Neural progenitor cell (in vitro differentiated cells): ENCODE data around the gene CEACAM16. TPM values are rescaled to one million over a fixed set of nuclear protein-coding genes. Genes with fewer than 3 reads are reported as not detected.

ENCODE experiments used
- DNase-seq: peaks from one replicate; pipeline ENCODE4 v3.0.0-alpha.2; 2016; ENCODE audit warnings: low spot score
- H2AFZ ChIP-seq: fragments of 200-600 bp; sonication (generic); replicated peaks from 2 replicates; pipeline ENCODE4 v1.6.1; 2016; ENCODE audit warnings: antibody characterized with exemption
- H3F3A ChIP-seq: fragments of 200-600 bp; sonication (generic); 2 replicates; pipeline ENCODE4 v1.6.1; 2016; ENCODE audit warnings: antibody characterized with exemption, low read depth
- H3K27ac ChIP-seq: fragments of 200-600 bp; sonication (generic); 2 replicates; pipeline ENCODE4 v1.5.1; 2016; ENCODE audit warnings: mild to moderate bottlenecking
- H3K27me3 ChIP-seq: fragments of 200-600 bp; sonication (generic); 2 replicates; pipeline ENCODE4 v1.6.1; 2016; ENCODE audit warnings: mild to moderate bottlenecking, moderate library complexity
- H3K36me3 ChIP-seq: fragments of 200-600 bp; sonication (generic); 2 replicates; pipeline ENCODE4 v1.5.1; 2016
- H3K4me1 ChIP-seq: fragments of 200-600 bp; sonication (generic); 2 replicates; pipeline ENCODE4 v1.6.1; 2016; ENCODE audit warnings: mixed run types
- H3K4me2 ChIP-seq: fragments of 200-600 bp; sonication (generic); 2 replicates; pipeline ENCODE4 v1.6.1; 2016
- H3K4me3 ChIP-seq: fragments of 200-600 bp; sonication (generic); 2 replicates; pipeline ENCODE4 v1.5.1; 2016
- H3K79me2 ChIP-seq: fragments of 200-600 bp; sonication (generic); 2 replicates; pipeline ENCODE4 v1.6.1; 2016; ENCODE audit warnings: low read depth
- H3K9ac ChIP-seq: fragments of 200-600 bp; sonication (generic); 2 replicates; pipeline ENCODE4 v1.6.1; 2016
- H3K9me3 ChIP-seq: fragments of 200-600 bp; sonication (generic); 2 replicates; pipeline ENCODE4 v1.5.1; 2016; ENCODE audit warnings: low read depth
- H4K20me1 ChIP-seq: fragments of 200-600 bp; sonication (generic); 2 replicates; pipeline ENCODE4 v1.6.1; 2016; ENCODE audit warnings: low read depth
- H3K27ac Mint-ChIP-seq: 3 replicates; pipeline ENCODE4 v1.8.0; 2021; ENCODE audit warnings: mixed read lengths
- H3K27me3 Mint-ChIP-seq: 2 replicates; pipeline ENCODE4 v1.8.0; 2022; ENCODE audit warnings: low read depth, mild to moderate bottlenecking, inconsistent platforms, moderate library complexity, mixed read lengths; ENCODE audit not compliant: insufficient read depth
- H3K36me3 Mint-ChIP-seq: 3 replicates; pipeline ENCODE4 v1.8.0; 2021; ENCODE audit warnings: mixed read lengths
- H3K4me1 Mint-ChIP-seq: 3 replicates; pipeline ENCODE4 v1.8.0; 2021; ENCODE audit warnings: mixed read lengths
- H3K4me3 Mint-ChIP-seq: 3 replicates; pipeline ENCODE4 v1.8.0; 2021; ENCODE audit warnings: mild to moderate bottlenecking, moderate library complexity, mixed read lengths
- H3K9me3 Mint-ChIP-seq: 3 replicates; pipeline ENCODE4 v1.8.0; 2020; ENCODE audit warnings: mixed read lengths
- CTCF ChIP-seq: fragments of 200-600 bp; sonication (generic); IDR thresholded peaks from 2 replicates; pipeline ENCODE4 v1.5.1; 2017; ENCODE audit warnings: antibody characterized with exemption, mild to moderate bottlenecking
- EZH2 ChIP-seq: fragments of 200-600 bp; sonication (generic); IDR thresholded peaks from 2 replicates; pipeline ENCODE4 v1.6.1; 2017; ENCODE audit warnings: antibody characterized with exemption, mild to moderate bottlenecking, moderate library complexity
- EZH2phosphoT487 ChIP-seq: fragments of 200-600 bp; sonication (generic); IDR thresholded peaks from 2 replicates; pipeline ENCODE4 v1.6.1; 2017; ENCODE audit warnings: antibody characterized with exemption
- total RNA-seq: library from RNA; depleted of rRNA; stranded (reverse); fragments of >200 nt; gene quantifications from 2 replicates; pipeline ENCODE4 v1.2.3, GENCODE V29; 2015; ENCODE audit warnings: low replicate concordance

Gene CEACAM16
- total RNA-seq, 1 donor from 2014 or later, result not detected

- Histone ChIP-seq H3K27ac (no peak overlapping the region), H3F3A (no peaks in the 10 kb centered on the region), H3K4me3 (no peak overlapping the region), H3K4me2 (no peak overlapping the region), H2AFZ (no peak overlapping the region), H3K27me3 (peaks cover 31% of the 10 kb centered on the region), H3K9me3 (no peaks in the 10 kb centered on the region), H3K36me3 (no peaks in the 10 kb centered on the region), H3K4me1 (no peaks in the 10 kb centered on the region), H3K79me2 (no peaks in the 10 kb centered on the region), H4K20me1 (peaks cover 5% of the 10 kb centered on the region), H3K9ac (no peak overlapping the region)
- H3K9me3 Mint-ChIP-seq, result no peaks in the 10 kb centered on the region
- peaks cover 12% of the 10 kb centered on the region for H3K4me1 Mint-ChIP-seq
- no peak for DNase-seq
- H3K4me3 Mint-ChIP-seq, result peak overlapping the region; percentile 33
- H3K27me3 Mint-ChIP-seq, result peaks cover 38% of the 10 kb centered on the region
- no peak for TF ChIP-seq CTCF
- no peaks in the 10 kb centered on the region for H3K36me3 Mint-ChIP-seq
- peak overlapping the region; percentile 46 for H3K27ac Mint-ChIP-seq
Observed at GRCh38 chr19:44742330-44743061, 43.5 kb downstream of the CEACAM16 start.

DNA sequence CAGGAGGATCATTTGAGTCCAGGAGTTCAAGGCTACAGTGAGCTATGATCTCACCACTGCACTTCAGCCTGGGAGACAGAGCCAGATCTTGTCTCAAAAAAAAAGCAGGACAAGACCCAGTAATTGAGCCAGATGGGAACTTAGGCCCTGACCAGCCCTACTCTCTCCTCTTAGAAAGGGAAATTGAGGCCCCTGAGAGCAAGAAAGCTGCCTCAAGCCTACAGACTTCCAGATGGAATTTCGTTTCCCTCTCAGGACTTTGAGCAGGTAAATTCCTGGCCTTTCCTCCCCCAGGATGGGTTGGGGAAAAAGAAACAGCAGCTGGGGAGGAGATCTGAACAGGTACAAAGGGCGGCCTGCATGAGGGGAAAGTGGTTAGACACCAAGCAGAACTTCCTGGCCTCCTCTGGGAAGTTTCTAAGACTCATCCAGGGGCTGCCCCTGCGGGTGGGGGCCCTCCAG lies 46.0 kb downstream of the CEACAM16 start:
- no peak overlapping the region for H3K9ac ChIP-seq
- no peaks in the 10 kb centered on the region for H3K79me2 ChIP-seq
- H3K9me3 ChIP-seq, result no peaks in the 10 kb centered on the region
- H3K4me2 ChIP-seq, result no peak overlapping the region
- H2AFZ ChIP-seq, result no peak overlapping the region
- H3K27ac ChIP-seq, result no peak overlapping the region
- Mint-ChIP-seq H3K36me3 (no peaks in the 10 kb centered on the region), H3K4me1 (peaks cover 18% of the 10 kb centered on the region), H3K27ac (no peak overlapping the region), H3K9me3 (no peaks in the 10 kb centered on the region), H3K27me3 (peaks cover 44% of the 10 kb centered on the region), H3K4me3 (no peak overlapping the region)
- H3F3A ChIP-seq, result peaks cover 6% of the 10 kb centered on the region
- peaks cover 55% of the 10 kb centered on the region for H3K27me3 ChIP-seq
- peaks cover 11% of the 10 kb centered on the region for H4K20me1 ChIP-seq
- no peaks in the 10 kb centered on the region for H3K4me1 ChIP-seq
- no peaks in the 10 kb centered on the region for H3K36me3 ChIP-seq
- TF ChIP-seq EZH2 (no peak), CTCF (no peak), EZH2phosphoT487 (no peak)
- no peak for DNase-seq
- H3K4me3 ChIP-seq, result no peak overlapping the region

DNA sequence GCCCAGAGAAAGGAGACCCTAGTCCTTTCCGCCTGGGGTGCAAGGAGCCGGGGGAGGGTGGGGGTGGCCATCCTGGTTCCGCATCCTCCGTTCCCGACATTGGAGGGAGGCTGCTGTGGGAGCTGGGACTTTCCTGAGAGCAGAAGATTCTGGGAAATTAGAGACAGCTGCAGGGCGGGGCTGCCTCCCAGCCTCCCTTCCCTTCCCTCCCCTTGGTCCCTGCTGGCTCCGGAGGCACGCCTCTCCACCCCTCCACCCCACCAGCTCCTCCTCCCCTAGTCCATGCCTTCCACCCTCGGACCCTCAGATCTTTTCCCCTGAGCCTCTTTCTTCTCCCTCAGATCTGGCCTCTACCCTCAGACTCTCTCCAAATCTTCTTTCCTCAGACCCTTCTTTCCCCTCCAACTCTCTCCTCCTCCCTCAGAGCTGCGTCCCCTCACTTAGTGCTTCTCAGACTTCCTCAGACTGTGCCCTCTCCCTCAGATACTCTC lies 46.4 kb downstream of the CEACAM16 start:
- no peak overlapping the region for H3K4me3 ChIP-seq
- Mint-ChIP-seq H3K4me3 (peak overlapping the region; percentile 6), H3K27me3 (peaks cover 48% of the 10 kb centered on the region), H3K27ac (no peak overlapping the region), H3K36me3 (no peaks in the 10 kb centered on the region), H3K9me3 (no peaks in the 10 kb centered on the region), H3K4me1 (peaks cover 18% of the 10 kb centered on the region)
- no peaks in the 10 kb centered on the region for H3K79me2 ChIP-seq
- no peak overlapping the region for H2AFZ ChIP-seq
- peak; percentile 22 for DNase-seq
- no peaks in the 10 kb centered on the region for H3K36me3 ChIP-seq
- H3K9ac ChIP-seq, result no peak overlapping the region
- H4K20me1 ChIP-seq, result peaks cover 11% of the 10 kb centered on the region
- no peak overlapping the region for H3K4me2 ChIP-seq
- peaks cover 6% of the 10 kb centered on the region for H3F3A ChIP-seq
- H3K4me1 ChIP-seq, result no peaks in the 10 kb centered on the region
- H3K27ac ChIP-seq, result no peak overlapping the region
- peaks cover 60% of the 10 kb centered on the region for H3K27me3 ChIP-seq
- H3K9me3 ChIP-seq, result no peaks in the 10 kb centered on the region
- TF ChIP-seq EZH2phosphoT487, result no peak
- no peak for TF ChIP-seq CTCF
- TF ChIP-seq EZH2, result no peak
